IMR-90 (cell line): Measurements from ENCODE around the gene CDO1. TPM values are rescaled to one million over a fixed set of nuclear protein-coding genes. Genes with fewer than 3 reads are reported as not detected.
A peak's percentile ranks its signal among the peaks of the same experiment; 100 is the strongest.

ENCODE experiments used
- ATAC-seq: fragments of 200-7000 bp; cut with Tn5 transposase; 2 replicates; pipeline ENCODE4 v1.9.1; 2020; ENCODE audit warnings: low read depth, mild to moderate bottlenecking, moderate library complexity
- BruUV-seq: library from RNA; stranded (reverse); fragments of 400-500 nt; replicated peaks from 2 replicates; lab custom pipeline; 2021; lab: Mats Ljungman, UMichigan
- CTCF ChIA-PET: fragments of 300-600 bp; formaldehyde crosslinking; extraction: SDS; loops from one replicate; lab custom pipeline; 2021; ENCODE audit warnings: antibody characterized with exemption; lab: Yijun Ruan, JAX
- POLR2A ChIA-PET: fragments of 300-600 bp; sonication (Branson Sonifier 250); formaldehyde crosslinking; loops from one replicate; lab custom pipeline; 2022; ENCODE audit warnings: antibody characterized with exemption; ENCODE audit not compliant: unreplicated experiment; lab: Charles Lee
- DNase-seq: peaks from one replicate; pipeline ENCODE4 v3.0.0; 2013
- H2AFZ ChIP-seq: replicated peaks from 2 replicates; pipeline ENCODE3; 2013; ENCODE audit warnings: low read length, mild to moderate bottlenecking; ENCODE audit not compliant: poor library complexity
- H2AK5ac ChIP-seq: 2 replicates; pipeline ENCODE4 v1.6.1; 2013; ENCODE audit warnings: low read depth, low read length, inconsistent platforms
- H2AK9ac ChIP-seq: replicated peaks from 2 replicates; pipeline ENCODE3; 2013; ENCODE audit warnings: mild to moderate bottlenecking, low read depth, low read length, moderate library complexity; ENCODE audit not compliant: poor library complexity
- H2BK120ac ChIP-seq: 2 replicates; pipeline ENCODE4 v1.6.1; 2013; ENCODE audit warnings: low read depth, low read length, inconsistent platforms
- H2BK15ac ChIP-seq: 3 replicates; pipeline ENCODE4 v1.6.1; 2013; ENCODE audit warnings: low read depth, low read length, inconsistent platforms
- H2BK20ac ChIP-seq: 2 replicates; pipeline ENCODE4 v1.6.1; 2013; ENCODE audit warnings: low read depth, mild to moderate bottlenecking, inconsistent platforms, low read length, moderate library complexity
- H2BK5ac ChIP-seq: 2 replicates; pipeline ENCODE4 v1.6.1; 2013; ENCODE audit warnings: mild to moderate bottlenecking, low read depth, low read length, inconsistent platforms; ENCODE audit not compliant: poor library complexity, severe bottlenecking
- H3K14ac ChIP-seq: replicated peaks from 2 replicates; pipeline ENCODE4 v1.6.1; 2013; ENCODE audit warnings: low read depth, low read length, inconsistent platforms
- H3K18ac ChIP-seq: 2 replicates; pipeline ENCODE4 v1.6.1; 2013; ENCODE audit warnings: low read depth, low read length, control low read depth
- H3K23ac ChIP-seq: 2 replicates; pipeline ENCODE4 v1.6.1; 2013; ENCODE audit warnings: low read depth, low read length, inconsistent platforms
- H3K27ac ChIP-seq: 2 replicates; pipeline ENCODE4 v1.5.1; 2013; ENCODE audit warnings: mild to moderate bottlenecking, control low read depth, low read length; ENCODE audit not compliant: insufficient read depth
- H3K27me3 ChIP-seq: 2 replicates; pipeline ENCODE4 v1.6.1; 2013; ENCODE audit warnings: low read length; ENCODE audit not compliant: control insufficient read depth, insufficient read depth
- H3K36me3 ChIP-seq: 2 replicates; pipeline ENCODE4 v1.6.1; 2013; ENCODE audit warnings: low read length, mixed read lengths; ENCODE audit not compliant: control insufficient read depth, insufficient read depth
- H3K4ac ChIP-seq: 2 replicates; pipeline ENCODE4 v1.6.1; 2013; ENCODE audit warnings: low read depth, low read length, inconsistent platforms
- H3K4me1 ChIP-seq: 2 replicates; pipeline ENCODE4 v1.6.1; 2013; ENCODE audit warnings: low read length, mixed read lengths; ENCODE audit not compliant: control insufficient read depth, insufficient read depth
- H3K4me2 ChIP-seq: 2 replicates; pipeline ENCODE4 v1.6.1; 2013; ENCODE audit warnings: low read depth, mild to moderate bottlenecking, control low read depth, low read length, moderate library complexity
- H3K4me3 ChIP-seq: 2 replicates; pipeline ENCODE4 v1.5.1; 2013; ENCODE audit warnings: low read depth, mild to moderate bottlenecking, control low read depth, low read length, moderate library complexity; ENCODE audit not compliant: insufficient read depth
- H3K56ac ChIP-seq: 2 replicates; pipeline ENCODE4 v1.6.1; 2013; ENCODE audit warnings: low read length, inconsistent platforms; ENCODE audit not compliant: insufficient read depth; ENCODE audit errors: extremely low read depth
- H3K79me1 ChIP-seq, 2 experiments: 2 replicates each; pipeline ENCODE4 v1.6.1; 2013; ENCODE audit warnings: low read length in 2 of 2, inconsistent platforms in 1 of 2, low read depth in 1 of 2
- H3K9ac ChIP-seq: 2 replicates; pipeline ENCODE4 v1.6.1; 2013; ENCODE audit warnings: low read depth, low read length, control low read depth
- H3K9me1 ChIP-seq: 2 replicates; pipeline ENCODE4 v1.6.1; 2013; ENCODE audit warnings: low read length, inconsistent platforms; ENCODE audit not compliant: insufficient read depth
- H3K9me3 ChIP-seq: 2 replicates; pipeline ENCODE4 v1.6.1; 2013; ENCODE audit warnings: low read length; ENCODE audit not compliant: control insufficient read depth, insufficient read depth
- H4K20me1 ChIP-seq: 2 replicates; pipeline ENCODE4 v1.6.1; 2013; ENCODE audit warnings: low read length, inconsistent platforms; ENCODE audit not compliant: insufficient read depth
- H4K5ac ChIP-seq: 2 replicates; pipeline ENCODE4 v1.6.1; 2013; ENCODE audit warnings: mild to moderate bottlenecking, low read depth, low read length, control low read depth
- H4K8ac ChIP-seq, 2 experiments: 2 replicates each; pipeline ENCODE4 v1.6.1; 2013; ENCODE audit warnings: low read depth in 2 of 2, low read length in 2 of 2, control low read depth in 1 of 2, inconsistent platforms in 1 of 2
- H4K91ac ChIP-seq: 2 replicates; pipeline ENCODE4 v1.6.1; 2013; ENCODE audit warnings: low read depth, low read length, inconsistent platforms; ENCODE audit not compliant: insufficient read depth
- BHLHE40 ChIP-seq: fragments of 150-350 bp; IDR thresholded peaks from 2 replicates; pipeline ENCODE4 v1.6.1; 2016; ENCODE audit warnings: mild to moderate bottlenecking, low read depth, low read length
- CEBPB ChIP-seq: IDR thresholded peaks from 2 replicates; pipeline ENCODE4 v1.6.1; 2012; ENCODE audit warnings: low read depth, low read length, improper control_type of control experiment
- FOS ChIP-seq: fragments of 150-350 bp; IDR thresholded peaks from 2 replicates; pipeline ENCODE4 v1.6.1; 2016; ENCODE audit warnings: low read depth, low read length
- MAZ ChIP-seq: IDR thresholded peaks from 2 replicates; pipeline ENCODE4 v1.6.1; 2012; ENCODE audit warnings: low read depth, mild to moderate bottlenecking, low read length, improper control_type of control experiment, moderate library complexity, borderline replicate concordance
- NFE2L2 ChIP-seq: fragments of 150-350 bp; IDR thresholded peaks from 2 replicates; pipeline ENCODE4 v1.6.1; 2016; ENCODE audit warnings: low read depth, mild to moderate bottlenecking, low read length
- POLR2A ChIP-seq: IDR thresholded peaks from 2 replicates; pipeline ENCODE4 v1.6.1; 2012; ENCODE audit warnings: mild to moderate bottlenecking, low read depth, low read length
- RAD21 ChIP-seq: IDR thresholded peaks from 2 replicates; pipeline ENCODE4 v1.6.1; 2012; ENCODE audit warnings: low read length, improper control_type of control experiment
- RCOR1 ChIP-seq: IDR thresholded peaks from 2 replicates; pipeline ENCODE4 v1.6.1; 2012; ENCODE audit warnings: mild to moderate bottlenecking, low read length, improper control_type of control experiment; ENCODE audit not compliant: insufficient replicate concordance
- RFX5 ChIP-seq: IDR thresholded peaks from 2 replicates; pipeline ENCODE4 v1.8.0; 2012; ENCODE audit warnings: low read depth, mild to moderate bottlenecking, low read length, moderate library complexity
- WGBS, 2 experiments: methylation state at CpG; one replicate each; pipeline versions ENCODE4 v1.1.5 to v1.1.7; 2013; ENCODE audit warnings: missing lambda C conversion rate in 2 of 2; ENCODE audit not compliant: insufficient read length in 1 of 2; ENCODE audit errors: extremely low coverage in 2 of 2; 5-methylcytosine and 5-hydroxymethylcytosine counted together
- dilution Hi-C: fragments of 300-500 bp; cut with HindIII; formaldehyde crosslinking; loops from one replicate; pipeline ENCODE4 v1.14.3; 2018; ENCODE audit warnings: low sequenced_read_pairs; ENCODE audit not compliant: unreplicated experiment
- in situ Hi-C: fragments of 300-500 bp; cut with MboI; formaldehyde crosslinking; loops from 3 replicates; pipeline ENCODE4 v1.14.3; 2019; ENCODE audit warnings: low sequenced_read_pairs, inconsistent platforms, mixed read lengths
- intact Hi-C: fragments of 100-400 bp; cut with micrococcal nuclease; formaldehyde crosslinking; loops from 2 replicates; pipeline ENCODE4 v1.10.0; 2022
- polyA plus RNA-seq, 3 experiments: library from polyadenylated mRNA; depleted of rRNA; stranded (reverse); fragments of >200 nt; gene quantifications; 2 replicates each; pipeline ENCODE4 v1.2.3, GENCODE V29; 2012; ENCODE audit warnings: low replicate concordance in 1 of 3
- total RNA-seq: library from RNA; depleted of rRNA; stranded (reverse); fragments of >200 nt; gene quantifications from 2 replicates; pipeline ENCODE4 v1.2.3, GENCODE V29; 2012
- TF ChIP-seq, protein P1 (sequence below): fragments of 150-350 bp; IDR thresholded peaks from 2 replicates; pipeline ENCODE4 v1.6.1; 2017; ENCODE audit warnings: mild to moderate bottlenecking, antibody characterized with exemption, low read length, low read depth

CDO1 gene
- total and polyA plus RNA-seq, 2 of the 4 experiments (the other 2 are of a cell fraction) = 4.8 to 8.6 TPM

GRCh38 chr5:115841382-115842088 lies 25.1 kb upstream of the CDO1 start, which contains the start of the genes AP3S1 and ATG12 (continued):
- TF ChIP-seq NFE2L2 = no peak
- no peak for TF ChIP-seq FOS
- TF ChIP-seq CEBPB = peak; percentile 7; the same call in 1 of the 2 replicates

DNA sequence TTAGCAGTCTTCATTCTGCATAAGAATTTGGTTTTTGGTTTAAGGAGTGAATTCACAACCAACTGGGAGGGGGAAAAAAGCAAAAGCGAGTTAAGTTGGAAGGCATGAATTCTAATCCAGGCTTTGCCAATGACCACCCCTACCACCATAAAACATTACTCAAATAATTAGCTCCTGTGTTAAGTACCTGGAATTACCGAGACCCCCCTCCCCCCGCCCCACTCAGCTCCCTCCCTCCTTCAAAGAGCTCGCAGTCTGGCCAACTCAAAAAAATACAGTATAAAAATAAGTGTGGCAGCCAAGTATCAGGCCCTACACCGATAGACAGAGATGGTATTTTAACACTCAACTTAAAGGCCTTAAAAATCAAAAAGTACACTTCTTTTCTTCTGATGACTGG lies 24.4 kb upstream of the CDO1 start:
- no peak overlapping the region for H3K18ac ChIP-seq
- H2BK20ac ChIP-seq = no peak overlapping the region
- H2AFZ ChIP-seq = peak overlapping the region; percentile 100
- 0% methylated on average over 1 of the region's 5 CpGs; no CpG with 5 or more reads in 1 of the 2 experiments for WGBS, 2 experiments
- DNase-seq (no peak), ATAC-seq (no peak)
- H4K20me1 ChIP-seq = peaks cover 37% of the 10 kb centered on the region
- peak overlapping the region in 1 of 2 experiments; percentile 100; a peak in 2 of 4 replicates for H4K8ac ChIP-seq
- H2BK15ac ChIP-seq = no peak overlapping the region
- H4K5ac ChIP-seq = no peak overlapping the region
- peaks cover 5% of the 10 kb centered on the region for H3K4me1 ChIP-seq
- H2BK5ac ChIP-seq = peak overlapping the region; percentile 45
- H3K36me3 ChIP-seq = peaks cover 4% of the 10 kb centered on the region; the same call in 1 of the 2 replicates
- ChIA-PET POLR2A (interaction anchor here (0.6 kb wide), 1 partner anchor 212 kb away, joined by 6 read pairs; no protein-coding TSS in a partner anchor), CTCF (interaction anchor here (1.3 kb wide), 1 partner anchor 10 kb away, joined by 4 read pairs; no protein-coding TSS in a partner anchor)
- no peak overlapping the region for H2BK120ac ChIP-seq
- in situ Hi-C loops (loop anchor here (25.0 kb wide), 1 partner anchor 554 kb away; the partner anchor contains the start of gene CCDC112), dilution Hi-C loops (no loop called here), intact Hi-C loops (loop anchor here (2.0 to 5.0 kb wide), 4 partner anchors 138 to 544 kb away; partner anchors contain the start of genes ARL14EPL and CCDC112)
- H2AK5ac ChIP-seq = no peak overlapping the region
- BruUV-seq = no TSS peak
- H3K14ac ChIP-seq = peak overlapping the region; percentile 88
- peak overlapping the region; percentile 98 for H3K4me2 ChIP-seq
- peak overlapping the region; percentile 15; the same call in 1 of the 2 replicates for H4K91ac ChIP-seq
- H3K4me3 ChIP-seq = peak overlapping the region; percentile 82
- H2AK9ac ChIP-seq = peak overlapping the region; percentile 80
- H3K23ac ChIP-seq = peak overlapping the region; percentile 90; the same call in 1 of the 2 replicates
- H3K27me3 ChIP-seq = no peaks in the 10 kb centered on the region
- H3K56ac ChIP-seq = peak overlapping the region; percentile 97; the same call in 1 of the 2 replicates
- peak overlapping the region; percentile 79 for H3K9ac ChIP-seq
- H3K9me3 ChIP-seq = no peaks in the 10 kb centered on the region
- peaks cover 2% of the 10 kb centered on the region; the same call in 1 of the 2 replicates for H3K9me1 ChIP-seq
- peaks cover 12 to 33% of the 10 kb centered on the region in 2 experiments for H3K79me1 ChIP-seq
- TF ChIP-seq, protein P1, sequence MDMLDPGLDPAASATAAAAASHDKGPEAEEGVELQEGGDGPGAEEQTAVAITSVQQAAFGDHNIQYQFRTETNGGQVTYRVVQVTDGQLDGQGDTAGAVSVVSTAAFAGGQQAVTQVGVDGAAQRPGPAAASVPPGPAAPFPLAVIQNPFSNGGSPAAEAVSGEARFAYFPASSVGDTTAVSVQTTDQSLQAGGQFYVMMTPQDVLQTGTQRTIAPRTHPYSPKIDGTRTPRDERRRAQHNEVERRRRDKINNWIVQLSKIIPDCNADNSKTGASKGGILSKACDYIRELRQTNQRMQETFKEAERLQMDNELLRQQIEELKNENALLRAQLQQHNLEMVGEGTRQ = no peak
- TF ChIP-seq RFX5 (no peak), POLR2A (no peak), MAZ (no peak), RCOR1 (no peak), RAD21 (no peak), NFE2L2 (no peak), BHLHE40 (no peak), CEBPB (no peak)
- H3K4ac ChIP-seq = peak overlapping the region; percentile 78
- peak overlapping the region; percentile 99 for H3K27ac ChIP-seq
